HG03565 (cell line): ENCODE results near the gene KCNK18.

Source experiments
- ATAC-seq: cut with Tn5 transposase; IDR thresholded peaks from one replicate; pipeline ENCODE4 v1.9.1; 2021; ENCODE audit warnings: mild to moderate bottlenecking, moderate library complexity; ENCODE audit not compliant: unreplicated experiment

The KCNK18 gene

GRCh38 chr10:117197189-117197588 is at the start of gene KCNK18:
KCNK18 (plus strand) TSS chr10:117197489; CDS start chr10:117197489, 0 bp downstream.
- ATAC-seq = no peak

GRCh38 chr10:117148284-117148683 is 49.0 kb upstream of the KCNK18 start:
- no peak for ATAC-seq

GRCh38 chr10:117152668-117153067 is 44.6 kb upstream of the KCNK18 start:
- ATAC-seq = no peak

GRCh38 chr10:117158297-117158696 is 39.0 kb upstream of the KCNK18 start:
- ATAC-seq = no peak

- no peak for ATAC-seq
These were observed 37.9 kb upstream of the KCNK18 start for GRCh38 chr10:117159390-117159789.

- ATAC-seq = no peak
These were observed 36.7 kb upstream of the KCNK18 start for GRCh38 chr10:117160567-117160966.

GRCh38 chr10:117161386-117162033 is 35.8 kb upstream of the KCNK18 start:
- ATAC-seq = no peak

GRCh38 chr10:117162093-117163060 is 34.9 kb upstream of the KCNK18 start:
- ATAC-seq = no peak

GRCh38 chr10:117163061-117163953 is 34.0 kb upstream of the KCNK18 start:
- no peak for ATAC-seq

- no peak for ATAC-seq
These were observed 33.2 kb upstream of the KCNK18 start for GRCh38 chr10:117163954-117164548.

- ATAC-seq = no peak
These were observed 32.4 kb upstream of the KCNK18 start for GRCh38 chr10:117164592-117165537.

- ATAC-seq = no peak
These were observed 31.5 kb upstream of the KCNK18 start for GRCh38 chr10:117165538-117166417.

GRCh38 chr10:117166418-117167345 is 30.6 kb upstream of the KCNK18 start:
- ATAC-seq = no peak

- ATAC-seq = no peak
These were observed 29.9 kb upstream of the KCNK18 start for GRCh38 chr10:117167346-117167788.

- ATAC-seq = peak; percentile 85
These were observed 29.3 kb upstream of the KCNK18 start for GRCh38 chr10:117167789-117168674.

GRCh38 chr10:117168729-117169128 is 28.6 kb upstream of the KCNK18 start:
- ATAC-seq = no peak
